GM18519 (cell line): ENCODE results near the gene CELSR1.

Experiments used
- ATAC-seq: cut with Tn5 transposase; IDR thresholded peaks from one replicate; pipeline ENCODE4 v1.9.1; 2021; ENCODE audit warnings: mild to moderate bottlenecking, moderate library complexity; ENCODE audit not compliant: unreplicated experiment, low FRiP score

CELSR1 gene

GRCh38 chr22:46430961-46431838 is 106.2 kb downstream of the CELSR1 start:
- ATAC-seq = no peak

GRCh38 chr22:46429325-46429853 is 108.0 kb downstream of the CELSR1 start:
- ATAC-seq = no peak

- no peak for ATAC-seq
Observed at GRCh38 chr22:46428602-46429324, 108.7 kb downstream of the CELSR1 start.

- ATAC-seq = no peak
Observed at GRCh38 chr22:46428171-46428570, 109.2 kb downstream of the CELSR1 start.

- no peak for ATAC-seq
Observed at GRCh38 chr22:46425016-46425415, 112.4 kb downstream of the CELSR1 start.

GRCh38 chr22:46424496-46424895 is 112.9 kb downstream of the CELSR1 start:
- ATAC-seq = no peak

- no peak for ATAC-seq
Observed at GRCh38 chr22:46422896-46423295, 114.5 kb downstream of the CELSR1 start.

GRCh38 chr22:46421267-46421666 is 116.2 kb downstream of the CELSR1 start:
- ATAC-seq = no peak

- no peak for ATAC-seq
Observed at GRCh38 chr22:46419754-46420571, 117.5 kb downstream of the CELSR1 start.

GRCh38 chr22:46418827-46419226 is 118.6 kb downstream of the CELSR1 start:
- ATAC-seq = no peak

GRCh38 chr22:46417769-46418168 is 119.7 kb downstream of the CELSR1 start:
- no peak for ATAC-seq

- ATAC-seq = no peak
Observed at GRCh38 chr22:46416891-46417580, 120.4 kb downstream of the CELSR1 start.

- ATAC-seq = no peak
Observed at GRCh38 chr22:46416520-46416871, 120.9 kb downstream of the CELSR1 start.

- no peak for ATAC-seq
Observed at GRCh38 chr22:46415776-46416519, 121.5 kb downstream of the CELSR1 start.

- no peak for ATAC-seq
Observed at GRCh38 chr22:46414704-46415103, 122.7 kb downstream of the CELSR1 start.

GRCh38 chr22:46413725-46414379 is 123.6 kb downstream of the CELSR1 start:
- no peak for ATAC-seq

GRCh38 chr22:46411347-46411746 is 126.1 kb downstream of the CELSR1 start:
- no peak for ATAC-seq

- ATAC-seq = no peak
Observed at GRCh38 chr22:46410291-46410808, 127.1 kb downstream of the CELSR1 start.
